Astrocyte (in vitro differentiated cells and primary cell): ENCODE results near the gene HELT. TPM values are rescaled to one million over a fixed set of nuclear protein-coding genes. Genes with fewer than 3 reads are reported as not detected.

Experiments used
- DNase-seq: peaks from one replicate; pipeline ENCODE4 v3.0.0-alpha.2; 2010; ENCODE audit warnings: low read depth
- FAIRE-seq: peaks from 2 replicates; lab custom pipeline; 2011; peaks lifted over from hg19 to GRCh38; lab: Jason Lieb, UNC
- H2AFZ ChIP-seq: 2 replicates; pipeline ENCODE4 v1.6.0; 2012; ENCODE audit warnings: low read depth, low read length, inconsistent platforms
- H3K27ac ChIP-seq: 2 replicates; pipeline ENCODE4 v1.5.1; 2011; ENCODE audit warnings: low read depth, low read length, inconsistent platforms
- H3K27me3 ChIP-seq: 2 replicates; pipeline ENCODE4 v1.6.0; 2011; ENCODE audit warnings: low read length, inconsistent platforms; ENCODE audit not compliant: insufficient read depth
- H3K36me3 ChIP-seq: 2 replicates; pipeline ENCODE4 v1.5.1; 2011; ENCODE audit warnings: low read length, inconsistent platforms; ENCODE audit not compliant: insufficient read depth
- H3K4me1 ChIP-seq: 2 replicates; pipeline ENCODE4 v1.5.1; 2011; ENCODE audit warnings: low read length, inconsistent platforms; ENCODE audit not compliant: insufficient read depth
- H3K4me2 ChIP-seq: 2 replicates; pipeline ENCODE4 v1.6.0; 2012; ENCODE audit warnings: low read length, inconsistent platforms
- H3K4me3 ChIP-seq: 2 replicates; pipeline ENCODE4 v1.5.1; 2011; ENCODE audit warnings: low read depth, mild to moderate bottlenecking, low read length, inconsistent platforms; ENCODE audit not compliant: insufficient read depth
- H3K79me2 ChIP-seq: 2 replicates; pipeline ENCODE4 v1.6.0; 2012; ENCODE audit warnings: mild to moderate bottlenecking, low read length, inconsistent platforms; ENCODE audit not compliant: insufficient read depth
- H3K9ac ChIP-seq: 2 replicates; pipeline ENCODE4 v1.6.0; 2012; ENCODE audit warnings: mild to moderate bottlenecking, low read length, inconsistent platforms
- H3K9me3 ChIP-seq: 2 replicates; pipeline ENCODE4 v1.5.1; 2012; ENCODE audit warnings: low read depth, mild to moderate bottlenecking, low read length, inconsistent platforms; ENCODE audit not compliant: insufficient read depth
- H4K20me1 ChIP-seq: 2 replicates; pipeline ENCODE4 v1.6.0; 2012; ENCODE audit warnings: low read length, inconsistent platforms; ENCODE audit not compliant: insufficient read depth
- H3K27ac Mint-ChIP-seq: one replicate; pipeline ENCODE4 v1.8.0; 2021; ENCODE audit warnings: mild to moderate bottlenecking, mixed read lengths; ENCODE audit not compliant: unreplicated experiment
- H3K27me3 Mint-ChIP-seq: one replicate; pipeline ENCODE4 v1.8.0; 2021; ENCODE audit warnings: low read depth, mixed read lengths; ENCODE audit not compliant: unreplicated experiment
- H3K36me3 Mint-ChIP-seq: one replicate; pipeline ENCODE4 v1.8.0; 2021; ENCODE audit warnings: low read depth, mixed read lengths; ENCODE audit not compliant: unreplicated experiment
- H3K4me1 Mint-ChIP-seq: one replicate; pipeline ENCODE4 v1.8.0; 2021; ENCODE audit warnings: low read depth, mixed read lengths; ENCODE audit not compliant: unreplicated experiment
- H3K4me3 Mint-ChIP-seq: one replicate; pipeline ENCODE4 v1.8.0; 2021; ENCODE audit warnings: mild to moderate bottlenecking, moderate library complexity, mixed read lengths; ENCODE audit not compliant: unreplicated experiment
- H3K9me3 Mint-ChIP-seq: one replicate; pipeline ENCODE4 v1.8.0; 2021; ENCODE audit warnings: mild to moderate bottlenecking, mixed read lengths; ENCODE audit not compliant: unreplicated experiment
- EZH2 ChIP-seq: IDR thresholded peaks from 2 replicates; pipeline ENCODE4 v1.6.1; 2012; ENCODE audit warnings: mild to moderate bottlenecking, low read length, inconsistent platforms; ENCODE audit not compliant: insufficient read depth
- total RNA-seq: library from RNA; stranded (reverse); gene quantifications from 2 replicates; pipeline ENCODE4 v1.2.1, GENCODE V29; 2021
- TF ChIP-seq, protein P1 (sequence below): IDR thresholded peaks from 2 replicates; pipeline ENCODE4 v1.5.1; 2011; ENCODE audit warnings: low read depth, mild to moderate bottlenecking, inconsistent platforms, low read length, moderate library complexity; ENCODE audit not compliant: insufficient read depth

HELT gene
- total RNA-seq, 1 donor from 2014 or later: not detected

DNA sequence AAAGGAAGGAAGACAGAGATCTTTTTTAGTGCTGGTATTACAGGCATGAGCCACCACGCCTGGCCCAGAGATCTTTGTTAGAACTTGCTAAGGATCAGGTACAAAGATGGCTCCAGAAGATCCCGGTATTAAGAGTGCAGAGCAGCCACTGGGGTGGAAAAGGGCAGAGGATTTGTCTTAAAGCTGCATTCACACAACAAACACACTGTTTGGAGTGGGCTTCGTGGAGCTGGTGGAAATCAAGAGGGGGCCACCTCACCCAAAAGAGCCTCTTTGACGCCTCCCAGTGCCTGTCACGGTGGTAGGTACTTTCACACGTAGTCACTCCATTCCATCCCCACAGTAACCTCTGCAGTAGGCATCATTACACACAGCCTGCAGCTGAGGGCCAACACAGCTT is 13.3 kb downstream of the HELT start:
- Mint-ChIP-seq H3K36me3 (no peaks in the 10 kb centered on the region), H3K27me3 (peaks cover 72% of the 10 kb centered on the region), H3K4me1 (no peaks in the 10 kb centered on the region), H3K9me3 (peaks cover 4% of the 10 kb centered on the region), H3K27ac (no peak overlapping the region), H3K4me3 (no peak overlapping the region)
- H3K9ac ChIP-seq: no peak overlapping the region
- no peaks in the 10 kb centered on the region for H4K20me1 ChIP-seq
- DNase-seq (no peak), FAIRE-seq (no peak)
- no peaks in the 10 kb centered on the region for H3K36me3 ChIP-seq
- no peaks in the 10 kb centered on the region for H3K79me2 ChIP-seq
- no peaks in the 10 kb centered on the region for H3K9me3 ChIP-seq
- H3K4me3 ChIP-seq: no peak overlapping the region
- no peak overlapping the region for H3K4me2 ChIP-seq
- no peak overlapping the region for H2AFZ ChIP-seq
- H3K27me3 ChIP-seq: peaks cover 27% of the 10 kb centered on the region
- H3K27ac ChIP-seq: no peak overlapping the region
- TF ChIP-seq, protein P1, sequence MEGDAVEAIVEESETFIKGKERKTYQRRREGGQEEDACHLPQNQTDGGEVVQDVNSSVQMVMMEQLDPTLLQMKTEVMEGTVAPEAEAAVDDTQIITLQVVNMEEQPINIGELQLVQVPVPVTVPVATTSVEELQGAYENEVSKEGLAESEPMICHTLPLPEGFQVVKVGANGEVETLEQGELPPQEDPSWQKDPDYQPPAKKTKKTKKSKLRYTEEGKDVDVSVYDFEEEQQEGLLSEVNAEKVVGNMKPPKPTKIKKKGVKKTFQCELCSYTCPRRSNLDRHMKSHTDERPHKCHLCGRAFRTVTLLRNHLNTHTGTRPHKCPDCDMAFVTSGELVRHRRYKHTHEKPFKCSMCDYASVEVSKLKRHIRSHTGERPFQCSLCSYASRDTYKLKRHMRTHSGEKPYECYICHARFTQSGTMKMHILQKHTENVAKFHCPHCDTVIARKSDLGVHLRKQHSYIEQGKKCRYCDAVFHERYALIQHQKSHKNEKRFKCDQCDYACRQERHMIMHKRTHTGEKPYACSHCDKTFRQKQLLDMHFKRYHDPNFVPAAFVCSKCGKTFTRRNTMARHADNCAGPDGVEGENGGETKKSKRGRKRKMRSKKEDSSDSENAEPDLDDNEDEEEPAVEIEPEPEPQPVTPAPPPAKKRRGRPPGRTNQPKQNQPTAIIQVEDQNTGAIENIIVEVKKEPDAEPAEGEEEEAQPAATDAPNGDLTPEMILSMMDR: no peak
- no peak for TF ChIP-seq EZH2
- H3K4me1 ChIP-seq: no peaks in the 10 kb centered on the region

DNA sequence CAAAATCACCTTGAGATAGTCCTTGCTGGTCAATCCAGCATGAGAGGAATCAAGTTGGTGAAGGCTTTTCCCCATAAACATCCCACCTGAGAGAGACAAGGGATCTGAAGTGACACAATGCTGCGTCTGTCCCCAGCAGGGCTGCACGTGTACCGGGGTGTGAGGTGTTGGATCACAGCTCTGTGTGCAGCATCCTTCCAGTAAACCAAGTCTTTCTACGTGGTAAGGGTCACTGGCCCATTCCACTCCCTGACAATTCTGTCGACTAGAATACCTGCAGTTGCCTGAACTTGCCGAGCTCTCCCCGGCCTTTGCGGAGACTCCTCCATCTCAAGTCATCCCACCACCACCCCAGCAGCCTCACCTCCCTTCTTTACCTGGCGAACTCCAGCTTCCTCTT is 14.8 kb downstream of the HELT start:
- Histone ChIP-seq H3K27me3 (peaks cover 24% of the 10 kb centered on the region), H3K4me2 (no peak overlapping the region), H3K4me1 (no peaks in the 10 kb centered on the region), H3K9ac (no peak overlapping the region), H3K9me3 (no peaks in the 10 kb centered on the region), H3K79me2 (no peaks in the 10 kb centered on the region), H2AFZ (no peak overlapping the region), H3K4me3 (no peak overlapping the region), H3K27ac (no peak overlapping the region), H3K36me3 (no peaks in the 10 kb centered on the region), H4K20me1 (no peaks in the 10 kb centered on the region)
- H3K36me3 Mint-ChIP-seq: no peaks in the 10 kb centered on the region
- no peak for TF ChIP-seq EZH2
- TF ChIP-seq, protein P1: no peak
- no peak for DNase-seq
- H3K4me1 Mint-ChIP-seq: no peaks in the 10 kb centered on the region
- H3K27ac Mint-ChIP-seq: no peak overlapping the region
- no peak for FAIRE-seq
- peaks cover 10% of the 10 kb centered on the region for H3K9me3 Mint-ChIP-seq
- H3K4me3 Mint-ChIP-seq: no peak overlapping the region
- H3K27me3 Mint-ChIP-seq: peaks cover 68% of the 10 kb centered on the region

DNA sequence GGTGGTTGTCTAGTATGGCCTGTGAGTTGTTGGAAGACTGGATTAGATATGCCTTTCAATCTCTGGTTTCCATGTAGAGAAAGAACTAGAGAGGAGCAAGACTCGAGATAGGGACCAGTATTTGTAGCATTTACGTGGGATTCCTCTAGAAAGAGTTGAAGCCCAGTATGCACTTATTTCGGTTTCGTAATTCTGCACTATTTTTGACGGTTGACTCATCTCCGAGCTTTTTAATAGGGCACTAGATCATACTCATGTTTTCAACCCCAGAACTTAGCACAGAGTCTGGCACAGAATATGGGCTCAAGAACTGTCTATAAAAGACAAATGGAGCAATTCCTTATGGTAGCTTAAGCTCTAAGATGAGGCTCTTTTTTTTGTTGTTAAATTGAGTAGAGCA is 15.7 kb downstream of the HELT start:
- Histone ChIP-seq H4K20me1 (no peaks in the 10 kb centered on the region), H3K9me3 (no peaks in the 10 kb centered on the region), H3K79me2 (no peaks in the 10 kb centered on the region), H3K4me1 (no peaks in the 10 kb centered on the region), H3K4me2 (no peak overlapping the region), H2AFZ (no peak overlapping the region), H3K4me3 (no peak overlapping the region), H3K9ac (no peak overlapping the region), H3K27ac (no peak overlapping the region), H3K27me3 (peaks cover 19% of the 10 kb centered on the region), H3K36me3 (no peaks in the 10 kb centered on the region)
- TF ChIP-seq, protein P1: no peak
- no peak for TF ChIP-seq EZH2
- no peak for FAIRE-seq
- DNase-seq: no peak
- H3K9me3 Mint-ChIP-seq: peaks cover 10% of the 10 kb centered on the region
- H3K4me3 Mint-ChIP-seq: no peak overlapping the region
- no peak overlapping the region for H3K27ac Mint-ChIP-seq
- H3K27me3 Mint-ChIP-seq: peaks cover 61% of the 10 kb centered on the region
- H3K4me1 Mint-ChIP-seq: no peaks in the 10 kb centered on the region
- H3K36me3 Mint-ChIP-seq: no peaks in the 10 kb centered on the region
